GM12891 (cell line): Measurements from ENCODE around the gene LSG1.

Experiments used
- POLR2A ChIP-seq: IDR thresholded peaks from 2 replicates; pipeline ENCODE4 v1.6.1; 2011; ENCODE audit warnings: low read depth, low read length, control low read depth
- POLR2AphosphoS5 ChIP-seq: IDR thresholded peaks from 2 replicates; pipeline ENCODE4 v1.6.1; 2011; ENCODE audit warnings: low read depth, low read length, control low read depth
- TAF1 ChIP-seq: IDR thresholded peaks from 2 replicates; pipeline ENCODE4 v1.6.1; 2011; ENCODE audit warnings: low read depth, low read length, control low read depth

DNA sequence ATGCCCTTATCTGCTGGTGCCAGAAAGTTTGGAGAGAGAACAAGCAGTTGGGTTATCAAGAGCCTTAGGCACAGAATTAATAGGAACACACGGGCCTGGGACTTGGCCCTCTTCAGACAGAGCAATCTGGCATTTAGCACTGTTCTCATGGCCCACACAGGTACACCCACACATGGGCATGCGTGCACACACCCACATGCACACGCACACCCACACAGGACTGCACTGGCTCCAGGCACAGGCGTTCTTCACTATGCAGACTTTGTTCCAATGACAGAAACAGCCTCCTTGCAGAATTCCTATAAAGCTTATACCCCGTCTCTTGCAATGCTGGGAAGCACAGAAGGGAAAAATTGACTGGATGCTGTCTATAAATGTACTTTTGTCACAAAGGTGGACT is 75.1 kb downstream of the LSG1 start:
- TF ChIP-seq POLR2A (no peak), POLR2AphosphoS5 (no peak), TAF1 (no peak)
